H1 (cell line): ENCODE results near the gene OLFM2.

ENCODE experiments used
- ASH2L ChIP-seq: fragments of 200-600, 300-600 bp; sonication (generic); IDR thresholded peaks from one replicate; pipeline ENCODE4 v1.7.1; 2017; ENCODE audit warnings: low read length
- CEBPB ChIP-seq: IDR thresholded peaks from 2 replicates; pipeline ENCODE4 v1.6.1; 2012; ENCODE audit warnings: low read depth, low read length
- CTCF ChIP-seq, 3 experiments: IDR thresholded peaks; 1 replicate in 2 of 3; 2 replicates in 1 of 3; pipeline versions ENCODE4 v1.5.1 to v1.6.1; 2011; ENCODE audit warnings: low read length in 3 of 3, mild to moderate bottlenecking in 3 of 3, inconsistent platforms in 2 of 3, low read depth in 1 of 3, moderate library complexity in 1 of 3; ENCODE audit not compliant: insufficient read depth in 1 of 3; ENCODE audit errors: control extremely low read depth in 1 of 3
- EGR1 ChIP-seq: IDR thresholded peaks from 2 replicates; pipeline ENCODE4 v1.6.1; 2011; ENCODE audit warnings: low read depth, low read length, borderline replicate concordance
- HDAC6 ChIP-seq: IDR thresholded peaks from one replicate; pipeline ENCODE4 v1.7.1; 2012; ENCODE audit warnings: low read depth, mild to moderate bottlenecking, inconsistent platforms, low read length, moderate library complexity
- MAFK ChIP-seq: IDR thresholded peaks from 2 replicates; pipeline ENCODE4 v1.6.1; 2012; ENCODE audit warnings: low read depth, mild to moderate bottlenecking, improper control_type of control experiment, low read length
- POLR2AphosphoS5 ChIP-seq: IDR thresholded peaks from 2 replicates; pipeline ENCODE4 v1.6.1; 2011; ENCODE audit warnings: low read depth, low read length
- RAD21 ChIP-seq, 2 experiments: IDR thresholded peaks in 1 of 2; conservative IDR thresholded peaks in 1 of 2; 2 replicates each; pipeline ENCODE4 v1.6.1; 2011; ENCODE audit warnings: low read depth in 2 of 2, low read length in 2 of 2, improper control_type of control experiment in 1 of 2, inconsistent platforms in 1 of 2, mild to moderate bottlenecking in 1 of 2, moderate library complexity in 1 of 2
- SIN3A ChIP-seq, 2 experiments: IDR thresholded peaks in 1 of 2; conservative IDR thresholded peaks in 1 of 2; 2 replicates each; pipeline ENCODE4 v1.6.1; 2011 to 2012; ENCODE audit warnings: low read length in 2 of 2, improper control_type of control experiment in 1 of 2, low read depth in 1 of 2, mild to moderate bottlenecking in 1 of 2
- SIX5 ChIP-seq: IDR thresholded peaks from 2 replicates; pipeline ENCODE4 v1.6.1; 2011; ENCODE audit warnings: mild to moderate bottlenecking, low read depth, low read length

GRCh38 chr19:9913237-9914000 lies 22.9 kb downstream of the OLFM2 start:
- TF ChIP-seq HDAC6 (no peak), MAFK (no peak), RAD21 (IDR thresholded peaks at IDR 0.05 in 1 of 2, conservative IDR thresholded peaks at IDR 0.05 in 1 of 2; ENCODE audit: low read depth in 2 of 2, low read length in 2 of 2) (no peak), POLR2AphosphoS5 (no peak), CTCF (IDR thresholded peaks at IDR 0.05; ENCODE audit: control extremely low read depth in 1 of 3, insufficient read depth in 1 of 3, low read depth in 1 of 3, low read length in 3 of 3) (no peak), EGR1 (no peak), CEBPB (no peak), ASH2L (no peak), SIN3A (conservative IDR thresholded peaks at IDR 0.05 in 1 of 2, IDR thresholded peaks at IDR 0.05 in 1 of 2; ENCODE audit: low read depth in 1 of 2, low read length in 2 of 2) (no peak), SIX5 (no peak)
